Pancreas (tissue), 10 donors: ENCODE data around the gene PTH1R. TPM values are rescaled to one million over a fixed set of nuclear protein-coding genes. Genes with fewer than 3 reads are reported as not detected.

ENCODE experiments used
- ATAC-seq, 4 donors: fragments of 200-7000 bp; cut with Tn5 transposase; one replicate each; pipeline versions ENCODE4 v1.8.0 to v1.9.1; 2020; ENCODE audit warnings: mild to moderate bottlenecking in 4 of 4, moderate library complexity in 4 of 4
- DNase-seq, 6 donors: peaks; one replicate each; pipeline ENCODE4 v3.0.0-alpha.2; 2020
- FAIRE-seq: peaks from 2 replicates; lab custom pipeline; 2012; peaks lifted over from hg19 to GRCh38; lab: Jason Lieb, UNC
- H3K27ac ChIP-seq, 4 donors: fragments of 200-600 bp; sonication (generic); 1 replicate in 3 of 4; 2 replicates in 1 of 4; pipeline versions ENCODE4 v1.5.0 to v1.8.0; 2020
- H3K27me3 ChIP-seq, 4 donors: fragments of 200-600 bp; one replicate each; pipeline ENCODE4 v1.8.0; 2021
- H3K36me3 ChIP-seq, 3 donors: fragments of 200-600 bp; sonication (generic) in 1 of 3; one replicate each; pipeline versions ENCODE4 v1.5.0 to v1.8.0; 2020 to 2021
- H3K4me1 ChIP-seq, 3 donors: fragments of 200-600 bp; one replicate each; pipeline ENCODE4 v1.8.0; 2021
- H3K4me3 ChIP-seq, 4 donors: fragments of 200-600 bp; sonication (generic) in 2 of 4; one replicate each; pipeline versions ENCODE4 v1.5.0 to v1.8.0; 2020 to 2021
- H3K9me3 ChIP-seq, 4 donors: fragments of 200-600 bp; one replicate each; pipeline ENCODE4 v1.8.0; 2021
- WGBS, 2 donors: extraction: QIAGEN DNeasy Blood & Tissue Kit; methylation state at CpG; one replicate each; pipeline ENCODE4 v1.1.7; 2013; 5-methylcytosine and 5-hydroxymethylcytosine counted together
- intact Hi-C, 3 donors: fragments of 100-400 bp; cut with DNase I; formaldehyde crosslinking; loops; one replicate each; pipeline versions ENCODE4 v1.11.1 to v1.14.2; 2022
- polyA plus RNA-seq, 2 donors: library from polyadenylated mRNA; stranded (reverse); fragments of 200-250 nt; gene quantifications; one replicate each; pipeline ENCODE4 v1.2.3, GENCODE V29; 2013
- total RNA-seq, 6 donors: library from RNA; stranded (reverse); fragmentation: NEBNext Ultra II Directional in 4 of 6; extraction: Animal tissue kit (Norgen Biotek cat#: 25700) in 4 of 6; gene quantifications; one replicate each; pipeline versions ENCODE4 v1.2.1 to v1.2.4, GENCODE V29; 2021 to 2023
- TF ChIP-seq, protein P1 (sequence below), 4 donors: fragments of 200-600 bp; sonication (generic) in 3 of 4; IDR thresholded peaks; one replicate each; pipeline versions ENCODE4 v1.5.0 to v1.8.0; 2021; ENCODE audit warnings: antibody characterized with exemption in 4 of 4
- donor health status: healthy with polysubstance abuse.
- donor health status: DM: no; HTN: no; CAD: no; lungs with moderate emphysema.
- donor health status: DM: no; HTN: no; CAD: no.
- donor health status: control.
- donor health status: control.
- donor health status: Bipolar disorder and iron deficiency.
- donor health status: DM: yes; HTN: yes; CAD: no.
- donor health status: DM: no; HTN: no; CAD: no.
- donor health status: DM: no; HTN: no; CAD: no.
- donor health status: DM: yes; HTN: yes; CAD: no.

Gene PTH1R
- total and polyA plus RNA-seq, 8 donors, result 0.49 to 34.8 (median 2.0) TPM

DNA sequence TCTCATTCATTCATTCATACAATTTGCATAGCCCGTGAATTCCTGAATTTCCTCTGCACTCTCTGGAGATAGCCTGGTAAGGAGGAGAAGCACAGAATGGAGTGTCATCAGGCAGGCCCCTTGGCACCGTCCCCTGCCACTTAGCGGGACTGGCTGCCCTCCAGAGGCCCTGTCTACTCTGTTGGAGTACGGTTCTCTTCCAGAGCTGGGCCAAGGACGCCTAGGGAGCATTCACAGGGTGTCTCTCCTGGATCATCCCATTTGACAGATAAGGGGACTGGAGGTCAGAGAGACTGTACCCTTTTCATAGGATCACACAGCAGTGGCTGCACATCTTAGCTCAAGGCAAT is 48.0 kb downstream of the PTH1R start:
- FAIRE-seq (no peak), DNase-seq (peak in 3 of 6 donors; percentile 35 to 47 (median 45)), ATAC-seq (no peak)
- TF ChIP-seq, protein P1, sequence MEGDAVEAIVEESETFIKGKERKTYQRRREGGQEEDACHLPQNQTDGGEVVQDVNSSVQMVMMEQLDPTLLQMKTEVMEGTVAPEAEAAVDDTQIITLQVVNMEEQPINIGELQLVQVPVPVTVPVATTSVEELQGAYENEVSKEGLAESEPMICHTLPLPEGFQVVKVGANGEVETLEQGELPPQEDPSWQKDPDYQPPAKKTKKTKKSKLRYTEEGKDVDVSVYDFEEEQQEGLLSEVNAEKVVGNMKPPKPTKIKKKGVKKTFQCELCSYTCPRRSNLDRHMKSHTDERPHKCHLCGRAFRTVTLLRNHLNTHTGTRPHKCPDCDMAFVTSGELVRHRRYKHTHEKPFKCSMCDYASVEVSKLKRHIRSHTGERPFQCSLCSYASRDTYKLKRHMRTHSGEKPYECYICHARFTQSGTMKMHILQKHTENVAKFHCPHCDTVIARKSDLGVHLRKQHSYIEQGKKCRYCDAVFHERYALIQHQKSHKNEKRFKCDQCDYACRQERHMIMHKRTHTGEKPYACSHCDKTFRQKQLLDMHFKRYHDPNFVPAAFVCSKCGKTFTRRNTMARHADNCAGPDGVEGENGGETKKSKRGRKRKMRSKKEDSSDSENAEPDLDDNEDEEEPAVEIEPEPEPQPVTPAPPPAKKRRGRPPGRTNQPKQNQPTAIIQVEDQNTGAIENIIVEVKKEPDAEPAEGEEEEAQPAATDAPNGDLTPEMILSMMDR (IDR thresholded peaks at IDR 0.05), result no peak
- intact Hi-C loops, result loop anchor here in 1 of 3 donors (5.0 to 10.0 kb wide), 2 partner anchors 72 to 399 kb away; no protein-coding TSS in a partner anchor
- Histone ChIP-seq H3K4me1 (peaks cover 18 to 27% (median 21%) of the 10 kb centered on the region in 3 donors), H3K4me3 (no peak overlapping the region), H3K27ac (no peak overlapping the region), H3K27me3 (no peaks in the 10 kb centered on the region), H3K36me3 (peaks cover 0 to 43% (median 31%) of the 10 kb centered on the region in 3 donors), H3K9me3 (no peaks in the 10 kb centered on the region)
- 42 to 44% methylated on average over 5 of the region's 5 CpGs for WGBS, 2 donors

DNA sequence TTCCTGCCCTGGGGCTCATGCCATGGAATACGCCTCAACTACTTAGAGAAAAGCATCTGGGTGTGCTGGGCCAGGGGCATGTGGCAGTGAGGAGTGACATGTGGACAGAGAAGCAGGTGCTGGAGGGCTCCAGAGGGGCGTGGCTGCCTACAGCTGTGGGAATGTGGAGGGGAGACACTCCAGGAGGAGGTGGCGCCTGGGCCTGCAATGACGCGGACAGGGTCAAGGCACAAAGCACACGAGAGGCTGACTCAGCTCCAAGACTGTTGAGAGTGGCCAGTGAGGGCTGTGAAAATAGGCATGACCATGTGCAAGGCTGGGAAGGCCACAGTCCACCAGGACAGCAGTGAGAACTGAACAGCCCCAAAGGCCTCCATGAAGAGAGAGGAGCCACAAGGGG is 48.5 kb downstream of the PTH1R start:
- WGBS, 2 donors, result 57 to 67% methylated on average over 6 of the region's 6 CpGs
- FAIRE-seq (no peak), DNase-seq (peak in 3 of 6 donors; percentile 38 to 54 (median 54)), ATAC-seq (no peak)
- peaks cover 0 to 38% (median 26%) of the 10 kb centered on the region in 3 donors for H3K36me3 ChIP-seq
- H3K27ac ChIP-seq, result no peak overlapping the region
- H3K9me3 ChIP-seq, result no peaks in the 10 kb centered on the region
- TF ChIP-seq, protein P1 (IDR thresholded peaks at IDR 0.05), result no peak
- peaks cover 22 to 31% (median 26%) of the 10 kb centered on the region in 3 donors for H3K4me1 ChIP-seq
- no peak overlapping the region for H3K4me3 ChIP-seq
- intact Hi-C loops, result loop anchor here in 1 of 3 donors (5.0 to 10.0 kb wide), 2 partner anchors 71 to 399 kb away; no protein-coding TSS in a partner anchor
- no peaks in the 10 kb centered on the region for H3K27me3 ChIP-seq

DNA sequence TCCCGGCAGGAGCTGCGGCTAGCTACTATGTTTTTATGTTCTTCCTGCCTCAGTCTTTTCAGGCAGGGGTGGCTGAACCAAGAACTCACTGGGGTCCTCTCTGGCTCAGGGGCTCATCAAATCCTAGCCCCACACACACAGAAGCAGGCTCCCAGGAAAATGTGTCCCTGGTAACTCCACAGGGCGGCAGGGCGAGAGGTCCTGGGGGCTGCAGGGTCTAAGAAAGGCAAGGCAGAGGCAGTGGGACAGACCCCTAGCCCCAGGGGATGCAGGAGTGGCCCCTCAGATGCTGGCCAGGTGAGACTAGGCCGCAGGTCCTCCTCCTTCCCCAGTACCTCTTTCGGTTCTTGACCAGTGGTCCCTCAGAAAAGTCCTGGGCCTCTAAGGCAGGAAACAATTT is 48.9 kb downstream of the PTH1R start:
- WGBS, 2 donors, result 88 to 91% methylated on average over 6 of the region's 6 CpGs
- H3K27ac ChIP-seq, result no peak overlapping the region
- no peaks in the 10 kb centered on the region for H3K9me3 ChIP-seq
- no peak overlapping the region for H3K4me3 ChIP-seq
- ATAC-seq (no peak), DNase-seq (peak in 2 of 6 donors; percentile 1 to 58), FAIRE-seq (no peak)
- TF ChIP-seq, protein P1 (IDR thresholded peaks at IDR 0.05), result no peak
- H3K4me1 ChIP-seq, result peaks cover 27 to 35% (median 30%) of the 10 kb centered on the region in 3 donors
- peaks cover 0 to 34% (median 22%) of the 10 kb centered on the region in 3 donors for H3K36me3 ChIP-seq
- H3K27me3 ChIP-seq, result no peaks in the 10 kb centered on the region
- intact Hi-C loops, result loop anchor here in 1 of 3 donors (5.0 to 10.0 kb wide), 2 partner anchors 71 to 398 kb away; no protein-coding TSS in a partner anchor

DNA sequence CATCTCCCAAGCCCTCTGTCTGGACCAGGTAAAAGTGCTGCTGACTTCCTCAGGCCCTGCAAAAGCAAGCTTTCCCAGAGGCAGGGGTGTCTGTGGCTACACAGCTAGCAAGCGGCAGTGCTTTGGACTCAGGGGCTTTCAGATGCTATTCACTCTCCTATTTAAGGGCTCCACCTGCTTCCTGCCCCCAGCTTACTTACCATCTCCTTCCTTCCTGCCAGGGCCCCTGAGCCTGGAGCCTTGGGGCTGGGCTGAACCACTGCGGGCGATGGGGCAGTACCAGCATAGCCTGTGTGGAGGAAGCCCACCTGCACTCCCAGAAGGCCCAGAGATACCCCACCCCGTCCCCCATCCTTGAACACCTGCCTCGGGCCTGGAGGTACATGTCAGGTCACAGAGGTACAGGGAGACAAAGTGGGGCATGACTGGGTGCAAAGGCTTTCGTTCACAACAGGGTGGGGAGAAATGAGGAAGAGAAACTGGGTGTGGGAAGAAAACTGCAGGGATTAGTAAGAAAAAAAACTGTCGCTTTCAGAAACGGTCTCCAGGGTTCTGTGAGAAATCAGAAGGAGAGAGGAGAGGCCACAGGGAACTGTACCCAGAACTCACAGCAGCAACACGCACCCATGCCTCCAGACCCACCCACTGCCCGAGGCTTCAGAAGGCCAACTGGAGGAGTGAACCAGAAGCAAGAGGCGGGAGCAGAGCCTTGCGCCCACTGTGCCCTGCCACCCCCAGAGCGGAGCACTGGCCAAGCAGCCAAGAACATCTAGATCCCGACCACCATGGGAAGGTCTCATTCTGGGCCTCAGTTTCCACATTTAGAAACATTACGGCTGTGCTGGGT is 49.6 kb downstream of the PTH1R start:
- WGBS, 2 donors, result 88 to 91% methylated on average over 15 of the region's 15 CpGs
- peak in 1 of 4 donors; percentile 1 for ATAC-seq
- H3K36me3 ChIP-seq, result peaks cover 0 to 28% (median 16%) of the 10 kb centered on the region in 3 donors
- peak overlapping the region in 2 of 4 donors; percentile 17 to 76 for H3K27ac ChIP-seq
- no peaks in the 10 kb centered on the region for H3K9me3 ChIP-seq
- DNase-seq, result peak in 2 of 6 donors; percentile 2 to 57
- FAIRE-seq, result no peak
- intact Hi-C loops, result loop anchor here in 1 of 3 donors (5.0 to 10.0 kb wide), 2 partner anchors 70 to 398 kb away; no protein-coding TSS in a partner anchor
- peaks cover 33 to 42% (median 37%) of the 10 kb centered on the region in 3 donors for H3K4me1 ChIP-seq
- H3K4me3 ChIP-seq, result no peak overlapping the region
- TF ChIP-seq, protein P1 (IDR thresholded peaks at IDR 0.05), result no peak
- no peaks in the 10 kb centered on the region for H3K27me3 ChIP-seq
